Measurements from ENCODE around the gene ZNF710. TPM values are rescaled to one million over a fixed set of nuclear protein-coding genes. Genes with fewer than 3 reads are reported as not detected.

ZNF710 gene
- total and polyA plus RNA-seq, 2 experiments from 2014 or later: 7.8 to 22.2 TPM

- peak; percentile 66 to 71 for DNase-seq (ENCODE audit: low read depth in 1 of 2, low spot score in 1 of 2)
- Histone ChIP-seq H3K4me1 (ENCODE audit: low read depth) (peaks cover 23% of the 10 kb centered on the region), H3K9me3 (ENCODE audit: low read depth) (no peaks in the 10 kb centered on the region), H3K36me3 (no peaks in the 10 kb centered on the region), H3K4me3 (peak overlapping the region; percentile 73), H3K27ac (peak overlapping the region; percentile 51), H3K27me3 (no peaks in the 10 kb centered on the region)
- no peak for TF ChIP-seq CTCF (IDR thresholded peaks at IDR 0.05; ENCODE audit: low read depth, low read length)
Measured at GRCh38 chr15:90001683-90002427, 731 bp downstream of the ZNF710 start.

- H3K4me1 ChIP-seq (ENCODE audit: low read depth): peaks cover 23% of the 10 kb centered on the region
- DNase-seq (ENCODE audit: low read depth in 1 of 2, low spot score in 1 of 2): peak; percentile 47 to 49
- H3K27me3 ChIP-seq: no peaks in the 10 kb centered on the region
Measured at GRCh38 chr15:90002428-90002844, 1.3 kb downstream of the ZNF710 start.

GRCh38 chr15:90003736-90004135 is 2.6 kb downstream of the ZNF710 start:
- Histone ChIP-seq H3K9me3 (ENCODE audit: low read depth) (no peaks in the 10 kb centered on the region), H3K27me3 (no peaks in the 10 kb centered on the region), H3K4me1 (ENCODE audit: low read depth) (peaks cover 23% of the 10 kb centered on the region), H3K27ac (peak overlapping the region; percentile 7), H3K4me3 (no peak overlapping the region), H3K36me3 (no peaks in the 10 kb centered on the region)
- no peak for DNase-seq (ENCODE audit: low read depth in 1 of 2, low spot score in 1 of 2)
- TF ChIP-seq CTCF (IDR thresholded peaks at IDR 0.05; ENCODE audit: low read depth, low read length): no peak

More at GRCh38 chr15:90002428-90002844, 1.3 kb downstream of the ZNF710 start:
- Histone ChIP-seq H3K36me3 (no peaks in the 10 kb centered on the region), H3K9me3 (ENCODE audit: low read depth) (no peaks in the 10 kb centered on the region), H3K4me3 (peak overlapping the region; percentile 73), H3K27ac (no peak overlapping the region)
- TF ChIP-seq CTCF (IDR thresholded peaks at IDR 0.05; ENCODE audit: low read depth, low read length): no peak

GRCh38 chr15:90004252-90004651 is 3.1 kb downstream of the ZNF710 start:
- DNase-seq (ENCODE audit: low read depth in 1 of 2, low spot score in 1 of 2): peak in 1 of 2 donors; percentile 47
- Histone ChIP-seq H3K4me3 (no peak overlapping the region), H3K4me1 (ENCODE audit: low read depth) (peaks cover 20% of the 10 kb centered on the region), H3K27me3 (no peaks in the 10 kb centered on the region), H3K36me3 (no peaks in the 10 kb centered on the region), H3K27ac (peak overlapping the region; percentile 7), H3K9me3 (ENCODE audit: low read depth) (no peaks in the 10 kb centered on the region)
- no peak for TF ChIP-seq CTCF (IDR thresholded peaks at IDR 0.05; ENCODE audit: low read depth, low read length)

GRCh38 chr15:90004671-90005070 is 3.5 kb downstream of the ZNF710 start:
- Histone ChIP-seq H3K9me3 (ENCODE audit: low read depth) (no peaks in the 10 kb centered on the region), H3K36me3 (no peaks in the 10 kb centered on the region), H3K4me1 (ENCODE audit: low read depth) (peaks cover 20% of the 10 kb centered on the region), H3K4me3 (no peak overlapping the region), H3K27ac (peak overlapping the region; percentile 7), H3K27me3 (no peaks in the 10 kb centered on the region)
- peak; percentile 4 for TF ChIP-seq CTCF (IDR thresholded peaks at IDR 0.05; ENCODE audit: low read depth, low read length)
- peak in 1 of 2 donors; percentile 94 for DNase-seq (ENCODE audit: low read depth in 1 of 2, low spot score in 1 of 2)

Data from cardiac muscle cell (in vitro differentiated cells and primary cell).